ENCODE data around the gene OVCH1. TPM values are rescaled to one million over a fixed set of nuclear protein-coding genes. Genes with fewer than 3 reads are reported as not detected.

OVCH1 gene
- total RNA-seq, 1 experiment from 2014 or later, result not detected

DNA sequence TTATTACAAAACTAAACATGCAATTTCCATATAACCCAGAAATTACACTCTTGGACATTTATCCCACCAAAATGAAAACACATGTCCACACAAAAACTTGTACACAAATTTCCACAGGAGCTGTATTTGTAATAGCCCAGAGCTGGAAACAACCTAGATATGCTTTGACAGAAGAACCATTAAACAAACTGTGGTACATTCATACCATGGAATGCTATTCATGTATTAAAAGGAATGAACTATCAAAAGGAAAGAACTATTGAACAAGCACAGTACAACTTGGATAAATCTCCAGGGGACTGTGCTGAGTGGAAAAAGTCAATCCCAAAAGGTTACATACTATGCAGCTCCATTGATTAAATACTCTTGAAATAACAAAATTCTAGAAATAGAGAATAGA, 80.7 kb downstream of the OVCH1 start:
- H2BK12ac ChIP-seq (ENCODE audit: insufficient read length, low read depth, low read length), result no peak overlapping the region
- no peak for DNase-seq
- H3K14ac ChIP-seq (ENCODE audit: insufficient read depth, low read length), result no peak overlapping the region
- H3K18ac ChIP-seq (ENCODE audit: insufficient read length, low read depth, low read length), result no peak overlapping the region
- no peak overlapping the region for H2BK15ac ChIP-seq (ENCODE audit: low read depth, low read length)
- H3K56ac ChIP-seq (ENCODE audit: insufficient read length, low read depth, low read length), result no peak overlapping the region
- H4K91ac ChIP-seq (ENCODE audit: insufficient read length, low read depth, low read length), result no peak overlapping the region
- no peak overlapping the region for H4K8ac ChIP-seq (replicated peaks; ENCODE audit: insufficient read length, low read depth, low read length)
- no peak overlapping the region for H2BK20ac ChIP-seq (ENCODE audit: low read depth, low read length, poor library complexity, severe bottlenecking)
- no peaks in the 10 kb centered on the region for H3K79me2 ChIP-seq (ENCODE audit: insufficient read depth, low read length)
- H2AK5ac ChIP-seq (ENCODE audit: insufficient read length, low read length), result no peak overlapping the region
- H3K4me2 ChIP-seq (ENCODE audit: insufficient read depth, insufficient read length, low read length), result no peak overlapping the region
- H3K4ac ChIP-seq (ENCODE audit: low read depth, low read length), result no peak overlapping the region
- no peak overlapping the region for H4K5ac ChIP-seq (ENCODE audit: insufficient read length, low read depth, low read length)
- no peak overlapping the region for H3K27ac Mint-ChIP-seq
- H3K79me1 ChIP-seq (ENCODE audit: insufficient read depth, low read depth, low read length, poor library complexity, severe bottlenecking), result no peaks in the 10 kb centered on the region
- H3T11ph ChIP-seq (ENCODE audit: low read length), result no peak overlapping the region
- no peaks in the 10 kb centered on the region for H3K23me2 ChIP-seq (ENCODE audit: insufficient read length, low read depth, low read length, poor library complexity, severe bottlenecking)
- no peak overlapping the region for H2BK120ac ChIP-seq (ENCODE audit: low read depth, low read length, poor library complexity, severe bottlenecking)
- H3K23ac ChIP-seq (ENCODE audit: insufficient read length, low read depth, low read length), result no peak overlapping the region
- no peaks in the 10 kb centered on the region for H4K20me1 ChIP-seq (ENCODE audit: control insufficient read depth, insufficient read depth, insufficient read length)
- no peak overlapping the region for H3K4me3 Mint-ChIP-seq
- H3K9me3 Mint-ChIP-seq, result peaks cover 14 to 16% of the 10 kb centered on the region in 2 experiments
- H3K4me1 ChIP-seq (ENCODE audit: insufficient read depth, low read length), result no peaks in the 10 kb centered on the region
- TF ChIP-seq, protein P1, sequence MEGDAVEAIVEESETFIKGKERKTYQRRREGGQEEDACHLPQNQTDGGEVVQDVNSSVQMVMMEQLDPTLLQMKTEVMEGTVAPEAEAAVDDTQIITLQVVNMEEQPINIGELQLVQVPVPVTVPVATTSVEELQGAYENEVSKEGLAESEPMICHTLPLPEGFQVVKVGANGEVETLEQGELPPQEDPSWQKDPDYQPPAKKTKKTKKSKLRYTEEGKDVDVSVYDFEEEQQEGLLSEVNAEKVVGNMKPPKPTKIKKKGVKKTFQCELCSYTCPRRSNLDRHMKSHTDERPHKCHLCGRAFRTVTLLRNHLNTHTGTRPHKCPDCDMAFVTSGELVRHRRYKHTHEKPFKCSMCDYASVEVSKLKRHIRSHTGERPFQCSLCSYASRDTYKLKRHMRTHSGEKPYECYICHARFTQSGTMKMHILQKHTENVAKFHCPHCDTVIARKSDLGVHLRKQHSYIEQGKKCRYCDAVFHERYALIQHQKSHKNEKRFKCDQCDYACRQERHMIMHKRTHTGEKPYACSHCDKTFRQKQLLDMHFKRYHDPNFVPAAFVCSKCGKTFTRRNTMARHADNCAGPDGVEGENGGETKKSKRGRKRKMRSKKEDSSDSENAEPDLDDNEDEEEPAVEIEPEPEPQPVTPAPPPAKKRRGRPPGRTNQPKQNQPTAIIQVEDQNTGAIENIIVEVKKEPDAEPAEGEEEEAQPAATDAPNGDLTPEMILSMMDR (conservative IDR thresholded peaks at IDR 0.05), result no peak
- H3K36me3 Mint-ChIP-seq (ENCODE audit: insufficient read depth in 1 of 3, low read depth in 3 of 3), result peaks cover 6 to 17% (median 11%) of the 10 kb centered on the region in 3 experiments; a peak in 5 of 7 replicates
- H3K9me3 ChIP-seq (ENCODE audit: control insufficient read depth, low read depth, low read length), result peaks cover 13% of the 10 kb centered on the region
- no peaks in the 10 kb centered on the region for H3K27me3 ChIP-seq (ENCODE audit: insufficient read depth, low read length)
- H3K27ac ChIP-seq (ENCODE audit: insufficient read length, low read depth, low read length), result no peak overlapping the region
- H2BK5ac ChIP-seq (ENCODE audit: insufficient read length, low read length), result no peak overlapping the region
- no peak overlapping the region for H3K9ac ChIP-seq (ENCODE audit: extremely low read depth, insufficient read length, low read length)
- H2AFZ ChIP-seq (ENCODE audit: low read length), result no peak overlapping the region
- peaks cover 3% of the 10 kb centered on the region for H3K27me3 Mint-ChIP-seq (ENCODE audit: low read depth)
- no peaks in the 10 kb centered on the region for H3K4me1 Mint-ChIP-seq
